Raji (cell line): ENCODE results near the gene SDK1.

Experiments
- POLR2A ChIP-seq: IDR thresholded peaks from 2 replicates; pipeline ENCODE4 v1.6.1; 2011; ENCODE audit warnings: low read depth, low read length, control low read depth; ENCODE audit not compliant: insufficient read depth

SDK1 gene

GRCh38 chr7:4067476-4067760 lies 766.4 kb downstream of the SDK1 start:
- TF ChIP-seq POLR2A = no peak

GRCh38 chr7:4067874-4068273 lies 766.8 kb downstream of the SDK1 start:
- no peak for TF ChIP-seq POLR2A

- no peak for TF ChIP-seq POLR2A
Observed at GRCh38 chr7:4068286-4068685, 767.2 kb downstream of the SDK1 start.

- TF ChIP-seq POLR2A = no peak
Observed at GRCh38 chr7:4069268-4070095, 768.4 kb downstream of the SDK1 start.

- no peak for TF ChIP-seq POLR2A
Observed at GRCh38 chr7:4070214-4070613, 769.2 kb downstream of the SDK1 start.

- TF ChIP-seq POLR2A = no peak
Observed at GRCh38 chr7:4071370-4072058, 770.5 kb downstream of the SDK1 start.

- TF ChIP-seq POLR2A = no peak
Observed at GRCh38 chr7:4072161-4072925, 771.3 kb downstream of the SDK1 start.

GRCh38 chr7:4073052-4073451 lies 772.0 kb downstream of the SDK1 start:
- TF ChIP-seq POLR2A = no peak

- TF ChIP-seq POLR2A = no peak
Observed at GRCh38 chr7:4073750-4074149, 772.7 kb downstream of the SDK1 start.

GRCh38 chr7:4074407-4074806 lies 773.4 kb downstream of the SDK1 start:
- TF ChIP-seq POLR2A = no peak

GRCh38 chr7:4074994-4075393 lies 773.9 kb downstream of the SDK1 start:
- TF ChIP-seq POLR2A = no peak

GRCh38 chr7:4076701-4077294 lies 775.7 kb downstream of the SDK1 start:
- no peak for TF ChIP-seq POLR2A

GRCh38 chr7:4077980-4078379 lies 776.9 kb downstream of the SDK1 start:
- TF ChIP-seq POLR2A = no peak

- TF ChIP-seq POLR2A = no peak
Observed at GRCh38 chr7:4078580-4078979, 777.5 kb downstream of the SDK1 start.

GRCh38 chr7:4079366-4079765 lies 778.3 kb downstream of the SDK1 start:
- no peak for TF ChIP-seq POLR2A
